Hematopoietic multipotent progenitor cell treated with erythropoietin and hydrocortisone succinate and interleukin-3 and kit ligand, for 8 days (in vitro differentiated cells): Measurements from ENCODE around the gene ARL4A.
A peak's percentile ranks its signal among the peaks of the same experiment; 100 is the strongest.
"Not testable (repeated sequence)": the region's sequence is repeated elsewhere in the genome, so short reads cannot be mapped to it uniquely, and the experiment has no call there.

Source experiments
- DNase-seq: peaks from one replicate; pipeline ENCODE4 v3.0.0-alpha.2; 2015

ARL4A gene

GRCh38 chr7:12686891-12687717 is at the start of gene ARL4A:
TSS of gene ARL4A (plus strand) at chr7:12687633. CDS start at chr7:12688255, 622 bp downstream.
- peak; percentile 99 for DNase-seq

- DNase-seq, result peak; percentile 19
Observed at GRCh38 chr7:12637819-12638592, 49.4 kb upstream of the ARL4A start.

GRCh38 chr7:12638851-12639456 is 48.5 kb upstream of the ARL4A start:
- peak; percentile 75 for DNase-seq

GRCh38 chr7:12640299-12641096 is 46.9 kb upstream of the ARL4A start:
- DNase-seq, result no peak

- no peak for DNase-seq
Observed at GRCh38 chr7:12641196-12641595, 46.2 kb upstream of the ARL4A start.

- no peak for DNase-seq
Observed at GRCh38 chr7:12642508-12642907, 44.9 kb upstream of the ARL4A start.

- no peak for DNase-seq
Observed at GRCh38 chr7:12643001-12643643, 44.3 kb upstream of the ARL4A start.

GRCh38 chr7:12643644-12644043 is 43.8 kb upstream of the ARL4A start:
- DNase-seq, result no peak

- not testable (repeated sequence) for DNase-seq
Observed at GRCh38 chr7:12645212-12645611, 42.2 kb upstream of the ARL4A start.

- DNase-seq, result peak; percentile 35
Observed at GRCh38 chr7:12646139-12646538, 41.3 kb upstream of the ARL4A start.

GRCh38 chr7:12647364-12648219 is 39.8 kb upstream of the ARL4A start:
- peak; percentile 53 for DNase-seq

GRCh38 chr7:12648704-12649261 is 38.6 kb upstream of the ARL4A start:
- DNase-seq, result no peak

- no peak for DNase-seq
Observed at GRCh38 chr7:12649348-12649747, 38.1 kb upstream of the ARL4A start.

GRCh38 chr7:12650080-12650479 is 37.4 kb upstream of the ARL4A start:
- DNase-seq, result no peak

- no peak for DNase-seq
Observed at GRCh38 chr7:12653110-12653509, 34.3 kb upstream of the ARL4A start.

GRCh38 chr7:12653518-12653917 is 33.9 kb upstream of the ARL4A start:
- no peak for DNase-seq

- no peak for DNase-seq
Observed at GRCh38 chr7:12655161-12655560, 32.3 kb upstream of the ARL4A start.

GRCh38 chr7:12660423-12660822 is 27.0 kb upstream of the ARL4A start:
- not testable (repeated sequence) for DNase-seq

GRCh38 chr7:12660986-12661385 is 26.4 kb upstream of the ARL4A start:
- not testable (repeated sequence) for DNase-seq

- no peak for DNase-seq
Observed at GRCh38 chr7:12661581-12661980, 25.9 kb upstream of the ARL4A start.
